Lower leg skin (tissue), 3 donors: ENCODE measurements around the gene DGUOK.

Experiments
- POLR2A ChIP-seq, 2 donors: fragments of 450-650 bp; IDR thresholded peaks; one replicate each; pipeline ENCODE4 v1.6.1; 2016 to 2017; ENCODE audit warnings: antibody characterized with exemption in 2 of 2, mild to moderate bottlenecking in 1 of 2, moderate library complexity in 1 of 2
- TF ChIP-seq, protein P1 (sequence below), 3 donors: fragments of 450-650 bp; IDR thresholded peaks; one replicate each; pipeline ENCODE4 v1.5.1; 2016; ENCODE audit warnings: antibody characterized with exemption in 3 of 3, mild to moderate bottlenecking in 3 of 3, moderate library complexity in 2 of 3

DNA sequence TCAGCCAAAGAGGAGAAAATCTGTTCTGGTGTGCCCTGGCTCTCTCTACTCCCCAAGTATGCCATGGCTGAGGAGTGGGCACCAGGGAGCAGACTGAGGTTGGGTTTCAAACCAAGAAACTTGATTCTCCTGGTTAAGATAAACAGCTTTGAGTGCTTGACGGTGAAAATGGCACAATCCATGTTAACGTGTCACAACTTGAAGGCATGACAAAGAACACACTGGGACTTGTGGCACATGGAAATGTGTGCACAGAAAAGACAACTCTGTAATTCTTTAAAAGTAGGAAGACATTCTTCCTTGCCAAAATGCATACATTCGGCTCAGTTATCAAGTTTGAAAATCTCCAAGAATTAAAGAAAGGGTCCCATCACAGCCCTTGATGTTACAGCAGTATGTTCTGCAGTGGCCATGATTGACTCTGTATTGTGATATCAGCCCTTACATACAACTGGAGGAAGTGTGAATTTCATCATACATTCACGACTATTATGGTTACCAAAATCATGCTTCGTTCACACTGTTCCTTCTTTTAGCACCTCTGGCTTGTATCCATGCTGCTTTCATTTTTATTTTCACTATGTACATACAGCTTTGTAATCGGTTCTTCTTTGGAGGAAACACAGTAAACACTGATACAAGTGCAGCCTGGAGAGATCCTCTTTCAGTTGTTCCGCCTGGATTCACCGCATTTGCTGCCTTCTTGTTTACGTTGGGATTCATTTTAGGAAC, 49.4 kb upstream of the DGUOK start:
- no peak for TF ChIP-seq POLR2A (IDR thresholded peaks at IDR 0.05)
- TF ChIP-seq, protein P1, sequence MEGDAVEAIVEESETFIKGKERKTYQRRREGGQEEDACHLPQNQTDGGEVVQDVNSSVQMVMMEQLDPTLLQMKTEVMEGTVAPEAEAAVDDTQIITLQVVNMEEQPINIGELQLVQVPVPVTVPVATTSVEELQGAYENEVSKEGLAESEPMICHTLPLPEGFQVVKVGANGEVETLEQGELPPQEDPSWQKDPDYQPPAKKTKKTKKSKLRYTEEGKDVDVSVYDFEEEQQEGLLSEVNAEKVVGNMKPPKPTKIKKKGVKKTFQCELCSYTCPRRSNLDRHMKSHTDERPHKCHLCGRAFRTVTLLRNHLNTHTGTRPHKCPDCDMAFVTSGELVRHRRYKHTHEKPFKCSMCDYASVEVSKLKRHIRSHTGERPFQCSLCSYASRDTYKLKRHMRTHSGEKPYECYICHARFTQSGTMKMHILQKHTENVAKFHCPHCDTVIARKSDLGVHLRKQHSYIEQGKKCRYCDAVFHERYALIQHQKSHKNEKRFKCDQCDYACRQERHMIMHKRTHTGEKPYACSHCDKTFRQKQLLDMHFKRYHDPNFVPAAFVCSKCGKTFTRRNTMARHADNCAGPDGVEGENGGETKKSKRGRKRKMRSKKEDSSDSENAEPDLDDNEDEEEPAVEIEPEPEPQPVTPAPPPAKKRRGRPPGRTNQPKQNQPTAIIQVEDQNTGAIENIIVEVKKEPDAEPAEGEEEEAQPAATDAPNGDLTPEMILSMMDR (IDR thresholded peaks at IDR 0.05) = no peak
